HG03064 (cell line): ENCODE measurements around the gene TMC3.

Experiments used
- ATAC-seq: cut with Tn5 transposase; IDR thresholded peaks from one replicate; pipeline ENCODE4 v1.9.1; 2021; ENCODE audit warnings: low read depth; ENCODE audit not compliant: unreplicated experiment

The TMC3 gene

GRCh38 chr15:81385721-81386076, 11.7 kb upstream of the TMC3 start:
- ATAC-seq, result no peak

GRCh38 chr15:81384891-81385720, 11.1 kb upstream of the TMC3 start:
- no peak for ATAC-seq

- ATAC-seq, result no peak
Observed at GRCh38 chr15:81381720-81382119, 7.7 kb upstream of the TMC3 start.

- ATAC-seq, result no peak
Observed at GRCh38 chr15:81380668-81381067, 6.7 kb upstream of the TMC3 start.

- no peak for ATAC-seq
Observed at GRCh38 chr15:81380203-81380602, 6.2 kb upstream of the TMC3 start.

GRCh38 chr15:81379269-81379668, 5.3 kb upstream of the TMC3 start:
- no peak for ATAC-seq

- no peak for ATAC-seq
Observed at GRCh38 chr15:81378443-81378842, 4.4 kb upstream of the TMC3 start.

- no peak for ATAC-seq
Observed at GRCh38 chr15:81377871-81378270, 3.9 kb upstream of the TMC3 start.

- no peak for ATAC-seq
Observed at GRCh38 chr15:81376231-81376630, 2.2 kb upstream of the TMC3 start.

GRCh38 chr15:81375461-81375860, 1.4 kb upstream of the TMC3 start:
- ATAC-seq, result no peak

GRCh38 chr15:81373176-81373575, 837 bp downstream of the TMC3 start:
- ATAC-seq, result no peak

- no peak for ATAC-seq
Observed at GRCh38 chr15:81372575-81372974, 1.4 kb downstream of the TMC3 start.

GRCh38 chr15:81363718-81364500, 10.1 kb downstream of the TMC3 start:
- no peak for ATAC-seq

- no peak for ATAC-seq
Observed at GRCh38 chr15:81363276-81363675, 10.7 kb downstream of the TMC3 start.

GRCh38 chr15:81362790-81363189, 11.2 kb downstream of the TMC3 start:
- no peak for ATAC-seq

- no peak for ATAC-seq
Observed at GRCh38 chr15:81361891-81362290, 12.1 kb downstream of the TMC3 start.

GRCh38 chr15:81360491-81360890, 13.5 kb downstream of the TMC3 start:
- ATAC-seq, result no peak

- no peak for ATAC-seq
Observed at GRCh38 chr15:81358248-81358647, 15.8 kb downstream of the TMC3 start.

- ATAC-seq, result no peak
Observed at GRCh38 chr15:81357180-81357686, 16.8 kb downstream of the TMC3 start.

- no peak for ATAC-seq
Observed at GRCh38 chr15:81356252-81356651, 17.8 kb downstream of the TMC3 start.

GRCh38 chr15:81351651-81352050, 22.4 kb downstream of the TMC3 start:
- ATAC-seq, result no peak

GRCh38 chr15:81349271-81349670, 24.7 kb downstream of the TMC3 start:
- no peak for ATAC-seq
